ENCODE data around the gene EGFL6. TPM values are rescaled to one million over a fixed set of nuclear protein-coding genes. Genes with fewer than 3 reads are reported as not detected.

EGFL6 gene
- polyA plus RNA-seq, 1 of the 3 experiments (the other 2 are of a cell fraction): 0.25 TPM

GRCh38 chrX:13605611-13606010 is 36.2 kb downstream of the EGFL6 start:
- Histone ChIP-seq H3K9me3 (no peaks in the 10 kb centered on the region), H3K27me3 (ENCODE audit: insufficient read depth) (peaks cover 7% of the 10 kb centered on the region; the same call in 1 of the 2 replicates), H3K9ac (no peak overlapping the region), H3K27ac (ENCODE audit: low read depth in 2 of 2, low read length in 1 of 2) (no peak overlapping the region), H3K36me3 (replicated peaks in 1 of 2; ENCODE audit: control insufficient read depth in 1 of 2, insufficient read depth in 2 of 2, low read length in 1 of 2) (no peaks in the 10 kb centered on the region), H3K4me1 (ENCODE audit: control insufficient read depth in 1 of 2, insufficient read depth in 2 of 2, low read depth in 1 of 2, low read length in 1 of 2) (no peaks in the 10 kb centered on the region), H2AFZ (ENCODE audit: low read depth) (no peak overlapping the region), H3F3A (replicated peaks; ENCODE audit: insufficient read depth) (no peaks in the 10 kb centered on the region), H3K9me2 (no peaks in the 10 kb centered on the region), H3K4me3 (ENCODE audit: low read depth in 2 of 2, low read length in 1 of 2) (no peak overlapping the region), H3K4me2 (no peak overlapping the region), H4K20me1 (ENCODE audit: insufficient read depth) (no peaks in the 10 kb centered on the region), H3K79me2 (ENCODE audit: insufficient read depth) (no peaks in the 10 kb centered on the region)
- 46% methylated on average over 1 of the region's 1 CpG for WGBS (ENCODE audit: low lambda C conversion rate)
- ChIA-PET CTCF (interaction anchor here (0.6 kb wide), 1 partner anchor 99 kb away, joined by 3 read pairs; no protein-coding TSS in a partner anchor), POLR2A (no interaction called here)
- DNase-seq: no peak
- TF ChIP-seq FOSL2 (IDR thresholded peaks at IDR 0.05; ENCODE audit: borderline replicate concordance, low read depth): no peak

- Histone ChIP-seq H3K27me3 (ENCODE audit: insufficient read depth) (peaks cover 14% of the 10 kb centered on the region; the same call in 1 of the 2 replicates), H3K9me2 (no peaks in the 10 kb centered on the region), H3K4me3 (ENCODE audit: low read depth in 2 of 2, low read length in 1 of 2) (no peak overlapping the region), H3K4me1 (ENCODE audit: control insufficient read depth in 1 of 2, insufficient read depth in 2 of 2, low read depth in 1 of 2, low read length in 1 of 2) (no peaks in the 10 kb centered on the region), H3K4me2 (no peak overlapping the region), H3K36me3 (replicated peaks in 1 of 2; ENCODE audit: control insufficient read depth in 1 of 2, insufficient read depth in 2 of 2, low read length in 1 of 2) (no peaks in the 10 kb centered on the region), H3K27ac (ENCODE audit: low read depth in 2 of 2, low read length in 1 of 2) (no peak overlapping the region), H2AFZ (ENCODE audit: low read depth) (no peak overlapping the region), H3K9me3 (no peaks in the 10 kb centered on the region), H3F3A (replicated peaks; ENCODE audit: insufficient read depth) (no peaks in the 10 kb centered on the region), H4K20me1 (ENCODE audit: insufficient read depth) (no peaks in the 10 kb centered on the region), H3K79me2 (ENCODE audit: insufficient read depth) (no peaks in the 10 kb centered on the region), H3K9ac (no peak overlapping the region)
- CTCF ChIA-PET: interaction anchor here (0.6 kb wide), 1 partner anchor 333 kb away, joined by 4 read pairs; no protein-coding TSS in a partner anchor
- POLR2A ChIA-PET: no interaction called here
- TF ChIP-seq RXRA (IDR thresholded peaks at IDR 0.05; ENCODE audit: borderline replicate concordance, low read depth) (no peak), MEF2A (IDR thresholded peaks at IDR 0.05; ENCODE audit: borderline replicate concordance, low read depth) (no peak), GATA2 (CRISPR knock-in tag; IDR thresholded peaks at IDR 0.05) (no peak), YY1 (IDR thresholded peaks at IDR 0.05; ENCODE audit: low read depth) (no peak), RFX5 (IDR thresholded peaks at IDR 0.05; ENCODE audit: low read length) (no peak), MAX (IDR thresholded peaks at IDR 0.05; ENCODE audit: low read depth) (no peak), TEAD4 (IDR thresholded peaks at IDR 0.05; ENCODE audit: borderline replicate concordance, insufficient read depth) (no peak), EZH2phosphoT487 (IDR thresholded peaks at IDR 0.05; ENCODE audit: borderline replicate concordance, low read depth) (no peak)
- WGBS (ENCODE audit: low lambda C conversion rate): 27% methylated on average over 6 of the region's 6 CpGs
- no peak for DNase-seq
These were observed 38.1 kb downstream of the EGFL6 start for GRCh38 chrX:13607331-13607995.

- Histone ChIP-seq H3K4me2 (no peak overlapping the region), H3K4me1 (ENCODE audit: control insufficient read depth in 1 of 2, insufficient read depth in 2 of 2, low read depth in 1 of 2, low read length in 1 of 2) (no peaks in the 10 kb centered on the region), H3K36me3 (replicated peaks in 1 of 2; ENCODE audit: control insufficient read depth in 1 of 2, insufficient read depth in 2 of 2, low read length in 1 of 2) (no peaks in the 10 kb centered on the region), H4K20me1 (ENCODE audit: insufficient read depth) (no peaks in the 10 kb centered on the region), H3K4me3 (ENCODE audit: low read depth in 2 of 2, low read length in 1 of 2) (no peak overlapping the region), H2AFZ (ENCODE audit: low read depth) (no peak overlapping the region), H3K9me3 (no peaks in the 10 kb centered on the region), H3K79me2 (ENCODE audit: insufficient read depth) (no peaks in the 10 kb centered on the region), H3K27me3 (ENCODE audit: insufficient read depth) (peaks cover 11% of the 10 kb centered on the region; the same call in 1 of the 2 replicates), H3F3A (replicated peaks; ENCODE audit: insufficient read depth) (no peaks in the 10 kb centered on the region), H3K9me2 (no peaks in the 10 kb centered on the region), H3K27ac (ENCODE audit: low read depth in 2 of 2, low read length in 1 of 2) (no peak overlapping the region), H3K9ac (no peak overlapping the region)
- DNase-seq: no peak
- ChIA-PET CTCF (no interaction called here), POLR2A (no interaction called here)
- no peak for TF ChIP-seq EP300 (IDR thresholded peaks at IDR 0.05; ENCODE audit: borderline replicate concordance in 1 of 2, low read depth in 1 of 2, low read length in 1 of 2)
- TF ChIP-seq FOSL2 (IDR thresholded peaks at IDR 0.05; ENCODE audit: borderline replicate concordance, low read depth): no peak
- no peak for TF ChIP-seq TCF12 (IDR thresholded peaks at IDR 0.05)
- no peak for TF ChIP-seq MAX (IDR thresholded peaks at IDR 0.05; ENCODE audit: low read depth)
- no peak for TF ChIP-seq ZBTB33 (IDR thresholded peaks at IDR 0.05; ENCODE audit: borderline replicate concordance, low read depth)
- no peak for TF ChIP-seq SMC3 (IDR thresholded peaks at IDR 0.05; ENCODE audit: low read depth, low read length)
- TF ChIP-seq NRF1 (IDR thresholded peaks at IDR 0.05; ENCODE audit: low read depth, low read length): no peak
- no peak for TF ChIP-seq MXI1 (IDR thresholded peaks at IDR 0.05; ENCODE audit: low read depth, low read length)
- no peak for TF ChIP-seq TEAD4 (IDR thresholded peaks at IDR 0.05; ENCODE audit: borderline replicate concordance, insufficient read depth)
- TF ChIP-seq POLR2AphosphoS5 (IDR thresholded peaks at IDR 0.05; ENCODE audit: low read depth, low read length): no peak
- no peak for TF ChIP-seq MEF2A (IDR thresholded peaks at IDR 0.05; ENCODE audit: borderline replicate concordance, low read depth)
- TF ChIP-seq USF2 (IDR thresholded peaks at IDR 0.05; ENCODE audit: borderline replicate concordance, low read depth, low read length): no peak
- TF ChIP-seq YY1 (IDR thresholded peaks at IDR 0.05; ENCODE audit: low read depth): no peak
- WGBS (ENCODE audit: low lambda C conversion rate): 6% methylated on average over 2 of the region's 2 CpGs
These were observed 38.6 kb downstream of the EGFL6 start for GRCh38 chrX:13607996-13608365.

Data from SK-N-SH (cell line).